Activated T-helper 1 cell treated with anti-CD3 and anti-CD28 coated beads, Interleukin-2, amount 50 U/mL, for 16 hours (primary cell): ENCODE data around the gene PRKCB.

ENCODE experiments used
- DNase-seq, 2 donors: peaks; one replicate each; pipeline ENCODE4 v3.0.0-alpha.2; 2020; ENCODE audit warnings: low read depth in 1 of 2, low spot score in 1 of 2

PRKCB gene

GRCh38 chr16:24036038-24036543, 200.3 kb downstream of the PRKCB start:
- DNase-seq = no peak

DNA sequence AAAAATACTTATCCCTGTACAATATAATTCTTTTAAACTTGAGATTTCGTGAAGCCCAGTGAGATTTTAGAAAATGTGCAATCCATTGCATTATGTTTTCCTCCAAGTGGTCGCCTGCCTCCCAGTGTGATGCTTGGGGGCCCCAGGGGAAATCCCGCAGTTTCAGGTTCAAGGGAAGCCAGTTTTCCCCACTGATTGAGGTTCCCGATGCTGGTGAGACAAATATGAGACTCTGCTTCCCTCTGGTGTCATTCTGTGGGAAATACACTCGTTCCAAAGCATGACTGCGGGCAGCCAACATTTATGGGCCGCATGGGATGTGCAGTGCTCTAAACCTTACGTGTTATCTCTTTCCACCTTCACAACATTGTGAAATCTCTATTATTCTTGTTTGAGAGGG, 200.8 kb downstream of the PRKCB start:
- DNase-seq = peak in 1 of 2 donors; percentile 5

DNA sequence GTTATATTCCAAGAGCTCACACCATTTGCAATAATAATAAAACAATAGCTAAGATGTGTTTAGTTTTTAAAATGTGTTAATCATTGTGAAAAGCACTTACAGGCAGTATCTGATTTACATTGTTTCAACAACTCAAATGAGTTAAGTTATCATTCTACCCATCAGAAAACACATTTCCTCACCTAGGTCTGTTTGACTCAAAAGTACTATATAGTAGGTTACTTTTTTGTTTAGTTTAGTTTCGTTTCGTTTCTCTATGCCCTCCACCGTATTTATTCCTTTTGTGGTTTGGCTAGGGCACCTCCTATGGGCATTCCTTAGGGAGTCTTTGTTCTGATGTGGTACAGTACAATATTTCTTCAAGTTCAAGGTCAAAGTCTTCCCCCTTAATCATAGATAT, 201.6 kb downstream of the PRKCB start:
- no peak for DNase-seq

- peak; percentile 56 to 57 for DNase-seq
Observed at GRCh38 chr16:24041834-24042631, 206.2 kb downstream of the PRKCB start.

DNA sequence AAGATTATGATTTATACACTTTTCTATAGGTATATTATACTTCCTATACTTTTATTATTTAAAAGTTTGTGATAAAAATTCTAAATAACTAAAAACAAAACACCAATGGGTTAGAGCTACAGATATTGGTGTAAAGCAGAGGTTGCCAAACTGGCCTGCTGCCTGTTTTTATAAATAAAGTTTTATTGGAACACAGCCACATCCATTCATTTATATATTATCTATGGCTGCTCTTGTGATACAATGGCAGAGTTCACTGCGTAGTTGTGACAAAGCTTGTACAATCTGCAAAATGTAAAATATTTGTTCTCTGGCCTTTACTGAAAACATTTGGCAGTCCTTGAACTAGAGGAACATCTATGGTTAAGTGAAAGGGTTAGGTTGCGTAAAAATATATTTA, 208.7 kb downstream of the PRKCB start:
- no peak for DNase-seq

GRCh38 chr16:24045641-24046040, 209.9 kb downstream of the PRKCB start:
- DNase-seq = no peak

DNA sequence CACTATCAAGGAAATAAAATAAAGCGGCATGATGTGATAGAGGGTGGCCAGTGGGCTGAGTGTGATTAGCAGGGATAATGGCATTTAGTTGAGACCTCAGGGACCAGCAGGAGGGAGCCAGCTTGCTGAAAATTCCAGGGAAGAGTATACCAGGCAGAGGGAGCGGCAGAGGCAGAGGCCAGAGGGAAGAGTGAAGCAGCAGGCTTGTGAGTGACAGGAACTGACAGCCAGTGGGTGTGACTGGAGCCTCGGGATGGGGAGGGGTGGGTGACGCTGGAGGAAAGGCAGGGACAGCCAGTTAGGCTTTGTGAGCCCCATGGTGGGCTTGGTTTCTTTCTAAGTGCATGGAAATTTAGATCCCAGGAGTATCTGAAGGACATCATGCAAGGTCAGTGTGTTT, 210.7 kb downstream of the PRKCB start:
- no peak for DNase-seq

DNA sequence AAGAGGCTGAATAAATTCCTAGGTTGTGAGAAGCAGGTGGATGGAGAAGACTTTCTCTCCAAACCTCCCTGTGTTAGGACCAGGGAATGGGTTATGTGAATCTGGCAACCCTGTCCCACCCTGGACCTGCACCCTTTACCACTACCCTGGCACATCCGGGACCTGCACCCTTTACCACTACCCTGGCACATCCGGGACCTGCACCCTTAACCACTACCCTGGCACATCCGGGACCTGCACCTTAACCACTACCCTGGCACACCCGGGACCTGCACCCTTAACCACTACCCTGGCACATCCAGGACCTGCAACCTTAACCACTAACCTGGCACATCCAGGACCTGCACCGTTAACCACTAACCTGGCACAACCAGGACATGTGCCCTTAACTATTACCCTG, 213.3 kb downstream of the PRKCB start:
- no peak for DNase-seq

DNA sequence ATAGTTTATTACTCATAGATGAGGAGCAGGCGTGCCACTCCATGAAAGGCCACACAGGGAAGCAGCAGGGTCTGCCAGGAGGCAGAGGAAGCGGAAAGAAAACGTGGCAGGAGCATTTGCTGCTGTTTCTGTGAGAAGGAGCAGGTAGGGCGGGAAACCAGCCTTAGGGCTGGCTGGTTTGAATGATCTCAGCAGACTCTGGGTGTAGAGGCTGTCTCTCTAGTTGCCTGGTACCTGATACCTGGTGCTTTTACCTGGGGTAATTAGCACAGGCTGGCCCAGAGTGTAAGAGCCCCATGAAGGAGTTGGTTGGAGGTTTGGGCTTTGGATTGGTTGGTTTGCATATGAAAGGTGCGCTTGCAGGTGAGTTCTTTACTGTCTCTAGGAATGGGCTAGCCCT, 215.3 kb downstream of the PRKCB start:
- DNase-seq = no peak

DNA sequence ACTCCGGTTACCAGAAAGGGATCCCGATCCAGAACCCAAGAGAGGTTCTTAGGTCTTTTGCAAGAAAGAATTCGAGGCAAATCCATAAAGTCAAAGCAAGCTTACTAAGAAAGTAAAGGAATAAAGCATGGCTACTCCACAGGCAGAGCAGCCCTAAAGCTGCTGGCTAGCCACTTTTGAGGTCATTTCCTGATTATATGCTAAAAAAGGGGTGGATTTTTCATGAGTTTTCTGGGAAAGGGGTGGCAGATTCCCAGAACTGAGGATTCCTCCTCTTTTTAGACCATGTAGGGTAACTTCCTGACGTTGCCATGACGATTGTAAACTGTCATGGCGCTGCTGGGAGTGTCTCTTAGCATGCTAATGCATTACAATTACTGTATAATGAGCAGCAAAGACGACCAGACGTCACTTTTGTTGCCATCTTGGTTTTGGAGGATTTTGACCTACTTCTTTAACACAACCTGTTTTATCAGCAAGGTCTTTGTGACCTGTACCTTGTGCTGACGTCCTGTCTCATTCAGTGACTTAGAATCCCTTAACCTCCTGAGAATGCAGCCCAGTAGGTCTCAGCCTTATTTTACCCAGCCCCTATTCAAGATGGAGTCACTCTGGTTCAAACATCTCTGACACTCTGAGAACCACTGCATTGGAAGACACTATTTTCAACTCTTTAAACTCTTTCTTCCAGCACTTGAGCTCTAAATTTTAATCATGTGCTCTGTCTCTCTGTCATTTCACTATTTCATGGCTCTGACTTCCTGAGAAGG, 216.7 kb downstream of the PRKCB start:
- no peak for DNase-seq

- no peak for DNase-seq
Observed at GRCh38 chr16:24053099-24053946, 217.5 kb downstream of the PRKCB start.

GRCh38 chr16:24054741-24055491, 219.1 kb downstream of the PRKCB start:
- DNase-seq = no peak

GRCh38 chr16:24062270-24062817, 226.6 kb downstream of the PRKCB start:
- no peak for DNase-seq

DNA sequence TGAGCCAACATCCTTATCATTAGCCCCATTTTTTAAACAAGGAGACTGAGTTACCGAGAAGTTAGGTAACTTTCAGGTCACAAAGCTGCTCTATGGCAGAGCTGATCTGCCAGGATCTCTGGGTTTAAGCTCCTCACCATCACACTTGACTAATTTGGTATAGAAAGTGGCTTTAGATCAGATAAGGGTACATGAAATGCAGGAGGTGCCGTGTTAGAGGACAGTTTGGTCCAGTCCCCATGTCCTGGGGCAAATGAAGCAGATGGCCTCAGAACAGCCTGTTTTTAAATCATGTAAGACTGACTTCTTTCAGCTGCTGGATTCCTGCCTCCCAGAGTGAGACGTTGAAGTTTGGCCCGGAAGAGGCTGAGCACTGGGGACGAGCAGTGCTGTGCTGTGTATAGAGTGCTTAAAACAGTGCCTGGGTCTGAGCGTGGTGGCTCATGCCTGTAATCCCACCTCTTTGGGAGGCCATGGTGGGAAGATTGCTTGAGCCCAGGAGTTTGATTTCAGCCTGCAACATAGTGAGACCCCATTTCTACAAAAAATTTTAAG, 233.3 kb downstream of the PRKCB start:
- no peak for DNase-seq

DNA sequence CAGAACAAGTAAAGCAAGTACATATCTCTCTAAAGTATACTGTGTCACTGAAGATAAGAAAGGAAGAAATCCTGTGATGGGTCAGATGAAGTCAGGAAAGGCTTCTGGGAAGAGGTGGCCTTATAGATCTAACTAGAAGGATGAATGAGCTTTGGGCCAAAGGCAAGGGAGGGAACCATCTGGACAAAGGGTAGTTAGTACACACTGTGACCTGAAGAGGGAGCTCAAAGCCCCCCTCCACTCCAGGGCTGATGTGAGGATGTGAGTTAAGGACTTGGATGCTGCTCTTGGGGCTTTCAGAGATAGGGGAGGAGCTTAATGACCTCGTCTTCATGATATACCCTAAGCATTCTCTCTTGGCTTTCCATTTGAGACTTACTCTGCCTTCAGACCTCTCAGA, 235.1 kb downstream of the PRKCB start:
- DNase-seq = no peak

GRCh38 chr16:24071666-24072360, 236.0 kb downstream of the PRKCB start:
- no peak for DNase-seq

GRCh38 chr16:24073321-24073720, 237.5 kb downstream of the PRKCB start:
- no peak for DNase-seq

- no peak for DNase-seq
Observed at GRCh38 chr16:24074574-24074973, 238.8 kb downstream of the PRKCB start.

GRCh38 chr16:24075302-24075701, 239.5 kb downstream of the PRKCB start:
- DNase-seq = no peak
